Measurements from ENCODE around the gene CLK3. TPM values are rescaled to one million over a fixed set of nuclear protein-coding genes. Genes with fewer than 3 reads are reported as not detected.
"Not testable (repeated sequence)": the region's sequence is repeated elsewhere in the genome, so short reads cannot be mapped to it uniquely, and the experiment has no call there.

Gene CLK3
- total RNA-seq, 5 donors from 2014 or later (not counting 1 experiment from before 2014, with no cell fraction given) = 162 to 258 (median 180) TPM

- no peaks in the 10 kb centered on the region for H3K9me3 ChIP-seq
- H3K4me1 ChIP-seq (ENCODE audit: control insufficient read depth in 1 of 2, extremely low read depth in 1 of 2, insufficient read depth in 2 of 2, low read length in 2 of 2) = no peaks in the 10 kb centered on the region
- ChIA-PET POLR2A (interaction anchor here in 1 of 2 donors (0.5 kb wide), 1 partner anchor 40 kb away, joined by 4 read pairs; no protein-coding TSS in a partner anchor), CTCF (no interaction called here)
- peaks cover 32 to 75% of the 10 kb centered on the region in 2 donors for H3K36me3 ChIP-seq (ENCODE audit: control insufficient read depth in 2 of 2, extremely low read depth in 1 of 2, insufficient read depth in 1 of 2, low read length in 1 of 2)
- ATAC-seq (replicated peaks in 1 of 4) (no peak), DNase-seq (no peak)
- 100% methylated on average over 1 of the region's 6 CpGs for WGBS (ENCODE audit: insufficient coverage)
- H3K4me3 Mint-ChIP-seq = no peak overlapping the region
- H3K27me3 Mint-ChIP-seq = no peaks in the 10 kb centered on the region
- no peaks in the 10 kb centered on the region for H3K4me1 Mint-ChIP-seq
- peaks cover 30% of the 10 kb centered on the region for H3K36me3 Mint-ChIP-seq
- no peak overlapping the region for H3K27ac ChIP-seq (ENCODE audit: low read length)
- no peak overlapping the region for H3K27ac Mint-ChIP-seq
- H3K27me3 ChIP-seq (replicated peaks in 1 of 2; ENCODE audit: control insufficient read depth in 2 of 2, extremely low read depth in 1 of 2, insufficient read depth in 2 of 2, low read length in 1 of 2) = no peaks in the 10 kb centered on the region
- no peaks in the 10 kb centered on the region for H3K9me3 Mint-ChIP-seq
- H3K4me3 ChIP-seq (ENCODE audit: control insufficient read depth in 1 of 2, extremely low read depth in 1 of 2, low read length in 1 of 2) = no peak overlapping the region
Measured at GRCh38 chr15:74589826-74590225, 25.8 kb upstream of the CLK3 start.

DNA sequence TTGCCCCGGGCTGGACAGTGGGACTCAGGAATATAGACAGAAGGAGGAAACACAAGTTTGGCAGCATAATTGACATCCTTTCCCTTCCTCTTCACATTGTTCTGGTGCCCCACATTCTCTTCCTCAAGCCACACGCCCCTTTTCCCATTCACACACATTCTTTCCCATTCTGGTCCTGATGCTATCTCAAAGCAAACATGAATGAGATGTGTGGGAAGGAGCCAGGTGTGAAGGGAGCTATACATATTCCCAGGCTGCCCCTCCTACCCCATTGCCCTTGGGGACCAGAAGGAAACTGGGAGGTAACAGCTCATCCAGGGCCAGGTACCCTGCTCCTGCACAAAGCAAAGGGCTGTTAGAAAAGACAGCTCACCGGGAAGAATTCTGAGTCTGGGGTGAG lies 23.4 kb upstream of the CLK3 start:
- Histone ChIP-seq H3K9me3 (no peaks in the 10 kb centered on the region), H3K27ac (ENCODE audit: low read length) (no peak overlapping the region), H3K27me3 (replicated peaks in 1 of 2; ENCODE audit: control insufficient read depth in 2 of 2, extremely low read depth in 1 of 2, insufficient read depth in 2 of 2, low read length in 1 of 2) (no peaks in the 10 kb centered on the region), H3K4me3 (ENCODE audit: control insufficient read depth in 1 of 2, extremely low read depth in 1 of 2, low read length in 1 of 2) (no peak overlapping the region), H3K4me1 (ENCODE audit: control insufficient read depth in 1 of 2, extremely low read depth in 1 of 2, insufficient read depth in 2 of 2, low read length in 2 of 2) (no peaks in the 10 kb centered on the region), H3K36me3 (ENCODE audit: control insufficient read depth in 2 of 2, extremely low read depth in 1 of 2, insufficient read depth in 1 of 2, low read length in 1 of 2) (peaks cover 29 to 60% of the 10 kb centered on the region in 2 donors)
- Mint-ChIP-seq H3K36me3 (peaks cover 24% of the 10 kb centered on the region), H3K27ac (no peak overlapping the region), H3K9me3 (no peaks in the 10 kb centered on the region), H3K4me1 (no peaks in the 10 kb centered on the region), H3K4me3 (no peak overlapping the region), H3K27me3 (no peaks in the 10 kb centered on the region)
- ChIA-PET POLR2A (no interaction called here), CTCF (no interaction called here)
- no peak for ATAC-seq (replicated peaks in 1 of 4)
- no peak for DNase-seq
- WGBS (ENCODE audit: insufficient coverage) = 100% methylated on average over 1 of the region's 3 CpGs

DNA sequence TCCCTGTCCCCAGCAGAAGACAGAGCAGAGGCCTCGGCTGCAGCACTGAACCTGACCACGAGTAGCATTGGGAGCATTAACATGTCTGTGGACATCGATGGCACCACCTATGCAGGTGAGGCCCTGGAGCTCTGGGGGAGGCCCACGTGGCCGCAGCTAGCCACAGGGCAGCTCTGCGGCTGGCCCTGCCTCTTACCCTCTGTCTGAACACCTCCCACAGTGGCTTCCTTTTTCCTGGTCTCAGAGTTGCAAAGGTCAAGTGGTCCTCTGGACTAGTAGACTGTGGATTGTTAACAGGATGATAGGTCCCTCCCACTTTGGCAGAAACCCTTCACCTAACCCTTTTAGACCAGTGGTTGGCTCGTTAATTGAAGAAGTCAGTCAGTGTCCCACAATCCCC lies 22.5 kb upstream of the CLK3 start:
- no peak for ATAC-seq (replicated peaks in 1 of 4)
- Histone ChIP-seq H3K4me1 (ENCODE audit: control insufficient read depth in 1 of 2, extremely low read depth in 1 of 2, insufficient read depth in 2 of 2, low read length in 2 of 2) (peaks cover 0 to 5% of the 10 kb centered on the region in 2 experiments), H3K27ac (ENCODE audit: low read length) (no peak overlapping the region), H3K4me3 (ENCODE audit: control insufficient read depth in 1 of 2, extremely low read depth in 1 of 2, low read length in 1 of 2) (no peak overlapping the region), H3K9me3 (no peaks in the 10 kb centered on the region), H3K27me3 (replicated peaks in 1 of 2; ENCODE audit: control insufficient read depth in 2 of 2, extremely low read depth in 1 of 2, insufficient read depth in 2 of 2, low read length in 1 of 2) (no peaks in the 10 kb centered on the region), H3K36me3 (ENCODE audit: control insufficient read depth in 2 of 2, extremely low read depth in 1 of 2, insufficient read depth in 1 of 2, low read length in 1 of 2) (peaks cover 29 to 59% of the 10 kb centered on the region in 2 donors)
- Mint-ChIP-seq H3K36me3 (peaks cover 24% of the 10 kb centered on the region), H3K27me3 (no peaks in the 10 kb centered on the region), H3K4me3 (no peak overlapping the region), H3K27ac (no peak overlapping the region), H3K9me3 (no peaks in the 10 kb centered on the region), H3K4me1 (peaks cover 4 to 5% (median 4%) of the 10 kb centered on the region in 3 donors)
- POLR2A ChIA-PET = no interaction called here
- no peak for DNase-seq
- 97% methylated on average over 5 of the region's 7 CpGs for WGBS (ENCODE audit: insufficient coverage)
- CTCF ChIA-PET = no interaction called here

DNA sequence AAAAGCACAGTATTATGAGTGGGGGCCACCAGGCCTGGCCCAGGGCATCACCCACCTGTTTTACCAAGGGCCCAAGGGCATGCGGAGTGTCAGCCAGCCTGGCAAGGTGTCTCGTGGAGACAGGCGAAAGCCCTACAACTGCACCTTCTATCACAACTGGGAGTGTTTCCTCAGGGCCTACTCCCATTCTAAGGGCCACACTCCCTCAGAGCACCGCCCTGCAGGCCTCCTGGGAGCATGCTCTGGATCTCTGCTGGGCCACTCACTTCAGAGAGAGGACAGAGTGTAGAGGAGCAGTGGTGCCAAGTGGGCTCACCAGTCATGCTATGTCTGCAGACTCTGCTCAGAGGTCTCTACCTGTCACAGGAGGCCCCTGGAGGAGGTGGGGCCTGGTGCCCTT lies 21.2 kb upstream of the CLK3 start:
- ChIA-PET CTCF (interaction anchor here in 1 of 2 donors (0.6 to 0.7 kb wide), 2 partner anchors 49 to 643 kb away, joined by 3 to 4 read pairs; no protein-coding TSS in a partner anchor), POLR2A (no interaction called here)
- Mint-ChIP-seq H3K27me3 (no peaks in the 10 kb centered on the region), H3K4me1 (peaks cover 17 to 18% (median 18%) of the 10 kb centered on the region in 3 donors), H3K9me3 (no peaks in the 10 kb centered on the region), H3K4me3 (no peak overlapping the region), H3K27ac (no peak overlapping the region), H3K36me3 (peaks cover 24% of the 10 kb centered on the region)
- no peak for ATAC-seq (replicated peaks in 1 of 4)
- H3K4me1 ChIP-seq (ENCODE audit: control insufficient read depth in 1 of 2, extremely low read depth in 1 of 2, insufficient read depth in 2 of 2, low read length in 2 of 2) = peaks cover 2 to 18% of the 10 kb centered on the region in 2 experiments
- no peak for DNase-seq
- peaks cover 29 to 53% of the 10 kb centered on the region in 2 donors for H3K36me3 ChIP-seq (ENCODE audit: control insufficient read depth in 2 of 2, extremely low read depth in 1 of 2, insufficient read depth in 1 of 2, low read length in 1 of 2)
- H3K27ac ChIP-seq (ENCODE audit: low read length) = no peak overlapping the region
- H3K4me3 ChIP-seq (ENCODE audit: control insufficient read depth in 1 of 2, extremely low read depth in 1 of 2, low read length in 1 of 2) = no peak overlapping the region
- 90% methylated on average over 2 of the region's 4 CpGs for WGBS (ENCODE audit: insufficient coverage)
- H3K27me3 ChIP-seq (replicated peaks in 1 of 2; ENCODE audit: control insufficient read depth in 2 of 2, extremely low read depth in 1 of 2, insufficient read depth in 2 of 2, low read length in 1 of 2) = no peaks in the 10 kb centered on the region
- H3K9me3 ChIP-seq = no peaks in the 10 kb centered on the region

DNA sequence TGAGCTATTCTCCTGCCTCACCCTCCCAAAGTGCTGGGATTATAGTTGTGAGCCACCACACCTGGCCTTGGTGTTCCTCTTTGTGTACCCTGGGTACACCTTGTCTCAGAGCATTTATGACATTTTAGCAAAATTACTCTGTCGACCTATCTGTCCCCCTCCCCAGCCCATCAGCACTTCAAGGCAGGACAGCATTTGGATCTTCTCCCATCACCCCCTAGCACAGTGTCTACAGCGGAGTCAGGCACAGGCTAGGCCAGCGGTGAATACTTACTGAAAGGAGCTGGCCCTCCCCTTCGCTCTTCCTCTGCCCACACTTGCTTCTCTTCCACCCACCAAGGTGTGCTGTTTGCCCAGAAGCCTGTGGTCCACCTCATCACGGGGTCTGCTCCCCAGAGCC lies 20.4 kb upstream of the CLK3 start:
- POLR2A ChIA-PET = no interaction called here
- no peaks in the 10 kb centered on the region for H3K9me3 ChIP-seq
- no peak overlapping the region for H3K27ac ChIP-seq (ENCODE audit: low read length)
- CTCF ChIA-PET = no interaction called here
- H3K36me3 ChIP-seq (ENCODE audit: control insufficient read depth in 2 of 2, extremely low read depth in 1 of 2, insufficient read depth in 1 of 2, low read length in 1 of 2) = peaks cover 29 to 45% of the 10 kb centered on the region in 2 donors
- H3K27me3 Mint-ChIP-seq = no peaks in the 10 kb centered on the region
- DNase-seq = no peak
- no peaks in the 10 kb centered on the region for H3K9me3 Mint-ChIP-seq
- H3K4me1 Mint-ChIP-seq = peaks cover 19 to 20% (median 20%) of the 10 kb centered on the region in 3 donors
- H3K4me1 ChIP-seq (ENCODE audit: control insufficient read depth in 1 of 2, extremely low read depth in 1 of 2, insufficient read depth in 2 of 2, low read length in 2 of 2) = peaks cover 2 to 24% of the 10 kb centered on the region in 2 experiments
- H3K36me3 Mint-ChIP-seq = peaks cover 18% of the 10 kb centered on the region
- no peak overlapping the region for H3K27ac Mint-ChIP-seq
- no peak overlapping the region for H3K4me3 ChIP-seq (ENCODE audit: control insufficient read depth in 1 of 2, extremely low read depth in 1 of 2, low read length in 1 of 2)
- H3K4me3 Mint-ChIP-seq = no peak overlapping the region
- no peak for ATAC-seq (replicated peaks in 1 of 4)
- WGBS (ENCODE audit: insufficient coverage) = 100% methylated on average over 1 of the region's 5 CpGs
- no peaks in the 10 kb centered on the region for H3K27me3 ChIP-seq (replicated peaks in 1 of 2; ENCODE audit: control insufficient read depth in 2 of 2, extremely low read depth in 1 of 2, insufficient read depth in 2 of 2, low read length in 1 of 2)

- H3K4me3 ChIP-seq (ENCODE audit: control insufficient read depth in 1 of 2, extremely low read depth in 1 of 2, low read length in 1 of 2); CTCF ChIA-PET; H3K27ac ChIP-seq (ENCODE audit: low read length); H3K9me3 Mint-ChIP-seq; H3K27me3 Mint-ChIP-seq; H3K36me3 Mint-ChIP-seq; H3K4me3 Mint-ChIP-seq; DNase-seq; ATAC-seq (replicated peaks in 1 of 4); H3K9me3 ChIP-seq; POLR2A ChIA-PET; H3K27me3 ChIP-seq (replicated peaks in 1 of 2; ENCODE audit: control insufficient read depth in 2 of 2, extremely low read depth in 1 of 2, insufficient read depth in 2 of 2, low read length in 1 of 2): not testable (repeated sequence)
- no CpG with 5 or more reads among the region's 11 CpGs for WGBS (ENCODE audit: insufficient coverage)
- peaks cover 19 to 20% (median 20%) of the 10 kb centered on the region in 3 donors for H3K4me1 Mint-ChIP-seq
- Histone ChIP-seq H3K4me1 (ENCODE audit: control insufficient read depth in 1 of 2, extremely low read depth in 1 of 2, insufficient read depth in 2 of 2, low read length in 2 of 2) (peaks cover 2 to 24% of the 10 kb centered on the region in 2 experiments), H3K36me3 (ENCODE audit: control insufficient read depth in 2 of 2, extremely low read depth in 1 of 2, insufficient read depth in 1 of 2, low read length in 1 of 2) (peaks cover 21 to 30% of the 10 kb centered on the region in 2 donors)
- H3K27ac Mint-ChIP-seq = peak overlapping the region in 1 of 2 donors; percentile 61
Measured at GRCh38 chr15:74596736-74597135, 18.9 kb upstream of the CLK3 start.

Measured in T-cell (primary cell).